Cardiac fibroblast (primary cell): ENCODE measurements around the gene MAGEA9B.
"Not testable (repeated sequence)": the region's sequence is repeated elsewhere in the genome, so short reads cannot be mapped to it uniquely, and the experiment has no call there.

Source experiments
- DNase-seq, 2 donors: peaks; one replicate each; pipeline versions ENCODE4 v3.0.0 to v3.0.0-alpha.2; 2010; ENCODE audit warnings: low read depth in 2 of 2
- H3K4me3 ChIP-seq, 2 donors: replicated peaks in 1 of 2; 1 replicate in 1 of 2; 2 replicates in 1 of 2; pipeline ENCODE4 v1.5.1; 2011; ENCODE audit warnings: low read depth in 2 of 2, low read length in 2 of 2, mild to moderate bottlenecking in 2 of 2, moderate library complexity in 1 of 2
- CTCF ChIP-seq: IDR thresholded peaks from one replicate; pipeline ENCODE4 v1.5.1; 2011; ENCODE audit warnings: low read depth, mild to moderate bottlenecking, low read length, inconsistent platforms

MAGEA9B gene

GRCh38 chrX:149587359-149587758 is at the start of gene MAGEA9B:
TSS of gene MAGEA9B (minus strand) at chrX:149587459. CDS start at chrX:149583179, 4,280 bp downstream.
- H3K4me3 ChIP-seq, DNase-seq: not testable (repeated sequence)

GRCh38 chrX:149633511-149633910 is 46.3 kb upstream of the MAGEA9B start:
- DNase-seq, result no peak
- H3K4me3 ChIP-seq, result no peak overlapping the region
- TF ChIP-seq CTCF, result no peak

- DNase-seq, result peak; percentile 45 to 51
- no peak for TF ChIP-seq CTCF
- H3K4me3 ChIP-seq, result peak within 1 kb of the TSS; percentile 67 to 72
Observed at GRCh38 chrX:149631234-149632165, 44.2 kb upstream of the MAGEA9B start, which contains the start of gene TMEM185A. TSS of gene TMEM185A (minus strand) at chrX:149631792. CDS start at chrX:149631580, 212 bp downstream.

- DNase-seq, result peak; percentile 59 to 60
- peak overlapping the region; percentile 67 to 72 for H3K4me3 ChIP-seq
- peak; percentile 32 for TF ChIP-seq CTCF
Observed at GRCh38 chrX:149630681-149631233, 43.5 kb upstream of the MAGEA9B start.

- peak overlapping the region in 1 of 2 donors; percentile 72 for H3K4me3 ChIP-seq
- TF ChIP-seq CTCF, result no peak
- peak in 1 of 2 donors; percentile 2 for DNase-seq
Observed at GRCh38 chrX:149629730-149630387, 42.6 kb upstream of the MAGEA9B start.

GRCh38 chrX:149628768-149629167 is 41.5 kb upstream of the MAGEA9B start:
- no peak for TF ChIP-seq CTCF
- no peak overlapping the region for H3K4me3 ChIP-seq
- no peak for DNase-seq

GRCh38 chrX:149628280-149628679 is 41.0 kb upstream of the MAGEA9B start:
- TF ChIP-seq CTCF, result no peak
- no peak overlapping the region for H3K4me3 ChIP-seq
- DNase-seq, result no peak

GRCh38 chrX:149626829-149627228 is 39.6 kb upstream of the MAGEA9B start:
- DNase-seq, result peak in 1 of 2 donors; percentile 27

GRCh38 chrX:149619662-149620061 is 32.4 kb upstream of the MAGEA9B start:
- not testable (repeated sequence) for DNase-seq, H3K4me3 ChIP-seq

More at GRCh38 chrX:149626829-149627228, 39.6 kb upstream of the MAGEA9B start:
- not testable (repeated sequence) for H3K4me3 ChIP-seq
